ENCODE measurements around the gene SPRED2.

SPRED2 gene

DNA sequence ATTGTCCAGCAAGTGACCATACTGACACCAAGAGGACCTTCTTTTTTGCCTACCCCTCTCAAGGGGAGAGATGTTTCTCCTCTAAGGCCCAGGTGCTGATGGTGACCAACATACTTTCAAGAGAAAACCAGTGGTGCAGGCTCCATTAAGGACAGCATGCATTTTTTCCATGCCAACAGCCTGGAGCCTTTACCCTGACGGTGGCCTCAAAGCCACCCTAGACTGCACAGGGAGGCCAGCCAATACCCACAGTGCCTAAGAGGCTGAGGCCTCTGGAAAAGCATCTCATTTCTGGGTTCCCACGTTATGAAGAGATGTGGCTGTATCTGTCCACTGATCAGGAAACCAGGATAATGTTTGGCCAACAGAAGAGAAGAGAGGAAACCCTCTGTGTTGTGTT is 19.3 kb downstream of the SPRED2 start:
- no peak for DNase-seq

DNA sequence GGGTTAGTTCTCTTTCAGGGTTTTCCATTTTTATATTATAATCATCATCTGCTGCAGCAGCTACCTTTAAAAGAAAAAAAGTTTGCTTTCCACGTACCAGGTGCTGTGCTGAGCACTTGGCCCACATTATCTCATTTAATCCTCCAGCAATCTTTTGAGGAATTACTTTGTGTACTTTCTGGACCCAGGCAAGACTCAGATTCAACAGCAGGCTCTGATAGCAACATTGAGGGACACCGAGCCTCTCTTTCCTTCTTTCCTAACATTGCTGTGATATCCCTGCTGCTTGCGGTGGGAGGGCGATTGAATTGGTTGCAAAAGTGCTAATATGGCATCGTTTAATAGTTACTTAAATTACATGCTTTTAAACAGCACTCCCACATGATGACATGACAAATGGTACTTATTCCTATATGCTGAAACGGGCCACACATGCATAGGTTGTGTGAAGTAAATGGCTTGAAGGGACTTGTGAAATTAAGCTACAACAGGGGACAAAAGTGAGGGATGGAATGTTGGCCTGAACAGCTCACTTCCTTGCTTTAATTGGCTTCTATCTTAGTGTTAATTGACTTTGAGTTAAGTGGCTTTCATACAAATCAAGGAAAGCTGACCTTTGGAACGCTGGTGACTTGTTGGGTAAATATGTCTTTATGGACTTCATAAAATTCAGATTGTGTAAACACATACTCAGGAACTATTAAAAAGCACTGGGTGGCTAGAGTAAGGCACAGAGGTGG is 21.2 kb downstream of the SPRED2 start:
- DNase-seq = no peak

GRCh38 chr2:65409045-65409444 is 23.4 kb downstream of the SPRED2 start:
- no peak for DNase-seq

DNA sequence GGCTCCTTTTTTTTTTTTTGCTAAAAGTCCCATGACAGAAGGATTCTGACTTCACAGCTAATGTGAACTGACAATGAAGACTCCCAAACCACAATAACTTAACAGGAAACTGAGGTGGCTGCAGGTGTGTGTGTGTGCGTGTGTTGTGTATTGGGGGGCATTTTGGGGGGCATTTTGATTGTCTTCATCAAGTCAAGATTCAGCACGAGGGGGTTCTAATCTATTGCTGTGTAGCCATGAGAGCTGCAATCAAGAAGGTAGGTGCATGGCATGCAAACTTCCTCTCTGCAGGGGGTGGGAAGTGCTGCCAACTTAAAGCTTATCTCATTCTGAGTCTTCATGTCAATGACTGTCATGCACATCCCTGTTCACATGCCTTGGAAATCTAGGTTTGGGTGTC is 25.2 kb downstream of the SPRED2 start:
- DNase-seq = no peak

GRCh38 chr2:65404988-65405697 is 27.3 kb downstream of the SPRED2 start:
- DNase-seq = no peak

DNA sequence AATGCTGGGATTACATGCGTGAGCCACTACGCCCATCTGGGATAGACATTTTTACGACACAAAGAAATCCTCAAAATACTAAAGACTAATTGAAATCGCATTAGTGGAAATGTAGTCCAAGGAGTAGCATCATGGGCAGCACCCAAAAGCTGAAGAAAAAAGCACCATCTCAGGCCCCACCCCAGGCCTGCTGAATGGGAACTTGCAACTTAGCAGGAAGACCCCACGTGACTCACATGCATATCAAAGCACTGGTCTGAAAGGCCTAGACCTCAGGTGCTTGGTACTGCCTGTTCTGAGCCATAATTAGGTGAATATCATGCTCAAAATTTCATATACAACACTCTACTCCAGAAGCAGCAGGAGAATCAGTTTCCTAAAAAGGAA is 28.9 kb downstream of the SPRED2 start:
- no peak for DNase-seq

- no peak for DNase-seq
Observed at GRCh38 chr2:65402780-65403528, 29.4 kb downstream of the SPRED2 start.

DNA sequence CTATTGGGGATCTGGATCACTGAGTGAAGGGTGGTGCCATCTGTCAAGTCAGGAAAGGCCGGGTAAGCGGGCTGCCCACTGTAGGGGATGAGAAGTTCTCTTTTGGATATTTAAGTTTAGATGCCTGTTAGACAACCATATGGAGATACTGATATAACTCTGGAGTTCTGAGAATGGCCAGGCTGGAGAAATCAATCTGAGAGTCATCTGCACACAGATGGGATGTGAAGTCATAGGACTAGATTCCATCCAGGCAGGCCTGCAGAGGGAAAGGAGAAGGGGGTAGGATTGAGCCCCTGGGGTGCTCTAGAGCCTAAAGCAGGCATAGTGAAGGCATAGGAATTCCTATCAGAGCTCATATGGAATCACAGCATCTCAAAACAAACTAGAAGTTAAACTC is 30.1 kb downstream of the SPRED2 start:
- no peak for DNase-seq

DNA sequence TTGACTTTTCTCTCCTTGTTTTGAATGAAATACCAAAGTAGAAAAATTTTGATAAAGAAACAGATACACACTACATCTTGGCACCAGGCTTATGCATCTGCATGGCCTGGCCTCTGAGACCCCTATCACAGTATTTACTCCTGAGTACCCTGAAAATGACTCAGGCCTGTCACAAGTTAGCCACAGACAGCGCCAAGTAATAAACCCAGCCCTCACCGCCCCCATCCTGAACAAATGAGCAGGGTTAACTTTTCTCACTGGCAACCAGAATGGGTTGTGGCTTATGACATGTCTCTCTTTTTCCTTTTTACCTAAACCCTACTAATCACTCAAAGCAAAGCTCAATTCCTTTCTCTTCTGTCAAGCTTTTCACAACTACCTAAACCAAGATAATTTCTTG is 35.3 kb downstream of the SPRED2 start:
- DNase-seq = no peak

DNA sequence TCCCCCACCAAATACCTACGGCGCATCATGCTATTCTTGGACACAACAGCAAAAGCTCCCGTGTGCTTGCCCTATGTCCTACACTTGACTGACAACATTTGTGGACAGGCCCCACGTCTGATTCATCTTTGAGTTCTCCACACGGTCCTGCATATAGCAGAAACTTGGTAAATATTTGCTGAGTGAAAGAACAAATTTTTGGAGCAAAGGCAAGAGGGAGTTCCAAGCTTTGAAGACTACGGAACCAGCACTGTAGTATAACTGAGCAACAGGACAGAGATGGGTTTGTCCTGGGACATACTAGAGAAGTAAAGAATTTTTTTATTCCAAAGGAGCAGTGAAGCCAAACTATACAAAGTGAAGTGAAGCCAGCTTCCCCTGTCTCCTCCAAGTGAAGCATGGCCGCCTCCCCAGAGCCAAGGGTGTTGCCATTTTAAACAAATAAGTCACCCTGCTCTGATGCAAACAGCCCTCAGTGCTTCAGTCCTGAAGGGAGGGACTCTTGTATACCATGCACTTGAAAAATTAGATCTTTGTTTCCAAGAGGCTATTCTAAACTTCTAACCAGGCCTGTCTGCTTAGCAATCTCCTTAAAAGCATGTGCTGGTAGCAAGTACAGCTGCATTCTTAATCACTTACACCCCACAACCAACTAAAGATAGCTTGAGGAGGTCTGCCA is 35.9 kb downstream of the SPRED2 start:
- DNase-seq = no peak

DNA sequence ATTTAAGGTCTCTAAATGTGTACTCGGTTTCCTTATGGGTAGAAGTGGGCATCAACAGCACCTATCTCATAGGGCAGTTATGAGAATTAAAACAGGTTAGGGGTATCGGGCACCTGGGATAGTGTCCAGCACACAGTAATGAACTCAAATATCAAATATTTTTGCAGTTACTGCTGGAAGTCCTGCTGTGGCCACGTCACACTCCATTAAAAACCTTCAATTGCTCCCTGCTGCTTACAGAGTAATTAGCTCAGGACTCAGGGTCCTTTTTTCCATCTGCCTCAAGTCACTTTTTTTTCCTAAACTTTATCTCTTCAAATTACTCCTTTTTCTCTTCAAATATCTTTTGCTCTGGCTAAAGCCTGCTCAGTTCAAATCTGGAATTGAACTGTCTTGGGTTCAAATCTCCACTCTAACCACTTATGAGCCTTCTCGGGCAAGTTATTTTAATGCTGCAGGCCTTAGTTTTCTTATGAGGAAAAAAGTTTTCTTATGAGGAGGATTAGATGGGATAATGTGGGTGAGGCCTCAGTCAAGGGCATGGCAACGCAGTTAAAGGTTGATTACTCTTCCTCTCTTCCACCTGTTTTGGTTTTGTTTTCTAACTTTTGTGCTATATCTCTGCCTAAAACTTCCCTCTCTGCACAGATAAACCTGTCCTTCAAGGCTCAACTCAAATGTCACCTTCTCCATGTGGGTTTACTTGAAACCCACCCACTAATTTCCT is 36.6 kb downstream of the SPRED2 start:
- no peak for DNase-seq

DNA sequence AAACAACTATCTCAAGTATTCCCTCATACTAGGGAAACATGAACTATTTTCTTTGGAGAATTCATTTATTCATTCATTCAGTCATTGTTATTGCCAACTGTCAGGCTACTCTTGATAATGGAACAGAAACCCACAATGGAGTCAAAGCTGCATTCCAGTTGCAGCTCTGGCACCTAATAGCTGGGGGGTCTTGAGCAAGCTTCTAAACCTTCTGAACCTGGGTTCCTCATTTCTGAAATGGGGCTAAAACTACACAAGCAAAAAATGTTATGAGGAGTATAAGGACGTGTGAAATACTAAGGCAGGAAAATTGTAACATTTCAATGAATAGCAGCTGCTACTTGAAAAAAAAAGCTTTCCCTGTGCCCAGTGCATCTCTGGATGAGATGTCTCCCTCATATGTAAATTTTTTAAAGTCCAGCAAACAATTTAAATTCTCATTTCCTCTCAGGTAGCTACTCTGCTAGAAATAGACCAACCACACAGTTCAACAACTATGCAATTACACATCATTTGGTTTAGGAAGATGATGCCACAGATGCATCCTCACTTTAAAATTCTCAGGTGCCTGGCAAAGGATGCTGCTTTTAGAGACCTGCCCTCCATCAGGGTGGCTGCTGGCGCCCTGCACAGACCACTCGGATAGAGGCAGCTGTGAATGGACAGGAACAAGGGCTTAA is 38.5 kb downstream of the SPRED2 start:
- DNase-seq = no peak

- DNase-seq = no peak
Observed at GRCh38 chr2:65393046-65393445, 39.4 kb downstream of the SPRED2 start.

DNA sequence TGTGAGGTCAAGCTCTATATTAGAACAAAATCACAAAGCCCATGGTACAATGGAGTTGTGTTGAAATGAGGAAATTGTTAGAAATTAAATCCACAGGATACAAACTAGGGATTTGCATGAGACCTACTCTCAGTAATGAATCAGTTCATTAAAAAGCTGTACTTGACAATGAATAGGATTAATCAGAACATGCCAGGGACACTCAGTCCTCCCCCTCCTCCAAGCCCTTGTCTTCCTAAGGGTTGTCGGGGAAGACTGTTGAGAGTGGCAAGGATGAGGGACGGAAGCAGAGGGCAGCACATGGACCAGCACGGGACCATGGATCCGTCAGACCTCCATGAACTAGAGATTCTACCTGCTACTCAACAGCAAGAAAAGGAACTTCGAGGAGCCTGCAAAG is 39.8 kb downstream of the SPRED2 start:
- DNase-seq = no peak

- DNase-seq = no peak
Observed at GRCh38 chr2:65390134-65390533, 42.3 kb downstream of the SPRED2 start.

GRCh38 chr2:65389476-65389875 is 42.9 kb downstream of the SPRED2 start:
- no peak for DNase-seq

DNA sequence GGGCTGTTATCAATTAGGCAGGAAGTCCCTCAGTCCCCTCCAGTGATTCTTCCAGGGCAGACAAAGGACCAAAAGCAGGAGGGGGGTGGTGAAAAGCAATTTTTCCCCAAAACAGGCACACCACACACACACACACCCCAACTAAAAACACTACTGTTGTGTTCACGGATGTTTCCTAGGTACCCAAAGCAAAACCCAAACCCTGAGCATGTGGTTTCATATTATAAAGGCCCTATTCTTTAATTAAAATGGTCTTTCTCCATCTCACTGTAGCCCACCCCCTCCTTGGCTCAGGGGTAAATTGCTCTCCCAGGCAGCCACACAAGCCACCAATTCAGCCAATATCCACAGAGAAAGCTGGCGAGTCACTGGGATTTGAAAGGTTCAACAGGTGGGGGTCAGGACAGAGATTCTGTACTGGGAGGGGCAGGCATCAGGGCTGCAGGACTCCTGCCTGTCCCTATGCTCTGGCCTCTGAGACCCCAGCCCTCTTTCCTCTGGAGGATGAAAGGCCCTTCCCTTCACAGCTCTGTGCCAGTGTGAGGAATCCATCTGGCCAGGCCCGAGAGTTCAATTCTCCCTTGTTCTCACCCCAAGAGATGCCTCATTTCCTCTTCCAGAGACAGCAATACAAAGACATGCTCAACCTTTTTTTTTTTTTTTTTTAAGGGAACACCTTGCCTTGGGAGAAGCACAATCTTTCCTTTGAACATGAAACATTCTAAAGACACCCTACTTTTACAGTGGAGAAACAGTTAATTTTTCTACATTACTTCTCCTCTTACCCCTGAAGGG is 43.6 kb downstream of the SPRED2 start:
- DNase-seq = no peak

DNA sequence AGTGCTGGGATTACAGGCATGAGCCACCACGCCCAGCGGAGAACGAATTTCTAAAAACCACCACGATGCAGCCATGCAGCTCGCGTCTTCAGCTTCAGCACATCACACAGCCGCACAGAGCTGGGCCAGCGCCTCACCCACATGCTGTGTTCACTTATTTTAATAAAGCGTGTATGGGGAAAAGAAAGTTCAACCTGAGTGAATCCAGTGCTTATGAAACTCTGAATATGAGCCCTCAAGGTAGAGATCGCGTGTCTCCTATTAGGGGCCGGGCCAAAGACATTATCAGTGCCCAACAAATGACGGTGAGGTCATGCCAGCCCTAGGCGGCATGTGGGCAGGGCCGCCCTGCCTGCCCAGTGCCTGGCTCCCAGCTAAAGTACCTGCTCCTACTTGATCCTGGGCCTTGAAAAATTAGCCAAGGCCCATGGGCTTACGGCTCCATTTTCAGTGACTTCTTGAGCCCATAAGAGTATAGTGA is 44.3 kb downstream of the SPRED2 start:
- no peak for DNase-seq

DNA sequence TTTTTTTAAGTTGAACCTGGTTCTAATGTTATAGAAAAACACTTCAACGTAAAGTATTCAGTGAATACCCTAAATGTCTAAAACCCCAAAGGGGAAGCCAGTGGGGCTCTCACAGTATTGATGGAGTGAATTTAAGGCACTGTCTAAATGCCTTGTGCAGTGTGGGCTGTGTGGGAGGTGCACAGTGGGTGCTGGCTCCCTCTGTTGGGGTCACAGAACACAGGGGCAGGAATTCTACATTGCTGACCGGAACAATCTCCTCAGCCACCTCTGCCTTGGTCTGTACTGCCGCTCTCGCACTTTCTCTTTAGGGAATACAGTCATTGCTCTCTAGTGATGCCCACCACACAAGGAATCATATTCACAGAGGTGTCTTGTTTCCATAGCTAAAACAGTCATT is 45.4 kb downstream of the SPRED2 start:
- no peak for DNase-seq

- no peak for DNase-seq
Observed at GRCh38 chr2:65386344-65386743, 46.1 kb downstream of the SPRED2 start.

All from cerebellar nuclear complex (tissue), 1 donor.